ENCODE measurements around the gene DCLK2.

DNA sequence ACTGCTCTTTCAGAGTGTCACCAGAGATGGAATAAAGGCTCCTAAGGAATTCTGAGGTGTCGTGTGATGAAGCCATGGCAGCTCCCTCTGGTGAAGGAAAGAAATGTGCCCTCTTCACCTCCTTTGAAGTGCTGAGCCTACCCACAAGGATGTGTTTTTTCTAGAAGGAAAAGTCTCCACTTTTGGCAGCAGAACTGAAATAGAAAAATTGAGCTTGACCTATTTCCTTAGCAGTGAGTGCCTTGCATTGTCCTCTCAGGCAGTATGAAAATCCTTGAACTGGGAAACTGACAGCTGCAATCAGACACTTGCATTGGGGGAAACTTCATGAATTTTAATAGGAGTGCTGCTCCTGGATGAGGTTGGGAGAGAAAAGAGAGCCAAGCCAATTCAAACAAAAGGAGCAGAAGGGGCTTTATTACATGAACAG, 95.2 kb downstream of the DCLK2 start:
- TF ChIP-seq EZH2 (IDR thresholded peaks at IDR 0.05; ENCODE audit: low read length, unreplicated experiment) (no peak), EZH2phosphoT487 (IDR thresholded peaks at IDR 0.05; ENCODE audit: borderline replicate concordance, low read length) (no peak)
- TF ChIP-seq, protein P1, sequence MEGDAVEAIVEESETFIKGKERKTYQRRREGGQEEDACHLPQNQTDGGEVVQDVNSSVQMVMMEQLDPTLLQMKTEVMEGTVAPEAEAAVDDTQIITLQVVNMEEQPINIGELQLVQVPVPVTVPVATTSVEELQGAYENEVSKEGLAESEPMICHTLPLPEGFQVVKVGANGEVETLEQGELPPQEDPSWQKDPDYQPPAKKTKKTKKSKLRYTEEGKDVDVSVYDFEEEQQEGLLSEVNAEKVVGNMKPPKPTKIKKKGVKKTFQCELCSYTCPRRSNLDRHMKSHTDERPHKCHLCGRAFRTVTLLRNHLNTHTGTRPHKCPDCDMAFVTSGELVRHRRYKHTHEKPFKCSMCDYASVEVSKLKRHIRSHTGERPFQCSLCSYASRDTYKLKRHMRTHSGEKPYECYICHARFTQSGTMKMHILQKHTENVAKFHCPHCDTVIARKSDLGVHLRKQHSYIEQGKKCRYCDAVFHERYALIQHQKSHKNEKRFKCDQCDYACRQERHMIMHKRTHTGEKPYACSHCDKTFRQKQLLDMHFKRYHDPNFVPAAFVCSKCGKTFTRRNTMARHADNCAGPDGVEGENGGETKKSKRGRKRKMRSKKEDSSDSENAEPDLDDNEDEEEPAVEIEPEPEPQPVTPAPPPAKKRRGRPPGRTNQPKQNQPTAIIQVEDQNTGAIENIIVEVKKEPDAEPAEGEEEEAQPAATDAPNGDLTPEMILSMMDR (conservative IDR thresholded peaks at IDR 0.05; ENCODE audit: low read depth, low read length): no peak
